ENCODE results near the gene FAM78B.

FAM78B gene

GRCh38 chr1:166080277-166080966 lies 86.4 kb downstream of the FAM78B start:
- H3K27me3 ChIP-seq (ENCODE audit: control insufficient read depth, insufficient read depth, low read length, poor library complexity, severe bottlenecking), result no peaks in the 10 kb centered on the region
- no peak overlapping the region for H3K4me3 ChIP-seq (ENCODE audit: insufficient read depth, low read depth, low read length)
- 93 to 94% methylated on average over 9 of the region's 9 CpGs for WGBS, 2 experiments
- no peaks in the 10 kb centered on the region for H3K4me1 ChIP-seq (ENCODE audit: control insufficient read depth, insufficient read depth, low read length)
- no peak overlapping the region for H3K27ac ChIP-seq (ENCODE audit: insufficient read depth, low read depth, low read length, poor library complexity, severe bottlenecking)
- no peaks in the 10 kb centered on the region for H3K9me3 ChIP-seq (ENCODE audit: control insufficient read depth, low read length)
- H3K36me3 ChIP-seq (ENCODE audit: control insufficient read depth, insufficient read depth, low read length), result no peaks in the 10 kb centered on the region

GRCh38 chr1:166079276-166079675 lies 87.5 kb downstream of the FAM78B start:
- WGBS, 2 experiments, result 95 to 96% methylated on average over 2 of the region's 2 CpGs
- Histone ChIP-seq H3K27me3 (ENCODE audit: control insufficient read depth, insufficient read depth, low read length, poor library complexity, severe bottlenecking) (no peaks in the 10 kb centered on the region), H3K27ac (ENCODE audit: insufficient read depth, low read depth, low read length, poor library complexity, severe bottlenecking) (no peak overlapping the region), H3K9me3 (ENCODE audit: control insufficient read depth, low read length) (no peaks in the 10 kb centered on the region), H3K36me3 (ENCODE audit: control insufficient read depth, insufficient read depth, low read length) (no peaks in the 10 kb centered on the region), H3K4me1 (ENCODE audit: control insufficient read depth, insufficient read depth, low read length) (no peaks in the 10 kb centered on the region), H3K4me3 (ENCODE audit: insufficient read depth, low read depth, low read length) (no peak overlapping the region)

- no peaks in the 10 kb centered on the region for H3K27me3 ChIP-seq (ENCODE audit: control insufficient read depth, insufficient read depth, low read length, poor library complexity, severe bottlenecking)
- 74 to 96% methylated on average over 2 of the region's 3 CpGs for WGBS, 2 experiments
- H3K36me3 ChIP-seq (ENCODE audit: control insufficient read depth, insufficient read depth, low read length), result no peaks in the 10 kb centered on the region
- no peak overlapping the region for H3K27ac ChIP-seq (ENCODE audit: insufficient read depth, low read depth, low read length, poor library complexity, severe bottlenecking)
- H3K4me1 ChIP-seq (ENCODE audit: control insufficient read depth, insufficient read depth, low read length), result no peaks in the 10 kb centered on the region
- H3K4me3 ChIP-seq (ENCODE audit: insufficient read depth, low read depth, low read length), result no peak overlapping the region
- no peaks in the 10 kb centered on the region for H3K9me3 ChIP-seq (ENCODE audit: control insufficient read depth, low read length)
These were observed 93.3 kb downstream of the FAM78B start for GRCh38 chr1:166073489-166073888.

GRCh38 chr1:166069390-166069789 lies 97.4 kb downstream of the FAM78B start:
- WGBS, 2 experiments, result 65 to 68% methylated on average over 2 of the region's 2 CpGs
- Histone ChIP-seq H3K27ac (ENCODE audit: insufficient read depth, low read depth, low read length, poor library complexity, severe bottlenecking) (no peak overlapping the region), H3K4me3 (ENCODE audit: insufficient read depth, low read depth, low read length) (no peak overlapping the region), H3K27me3 (ENCODE audit: control insufficient read depth, insufficient read depth, low read length, poor library complexity, severe bottlenecking) (no peaks in the 10 kb centered on the region), H3K4me1 (ENCODE audit: control insufficient read depth, insufficient read depth, low read length) (peaks cover 12% of the 10 kb centered on the region), H3K36me3 (ENCODE audit: control insufficient read depth, insufficient read depth, low read length) (no peaks in the 10 kb centered on the region), H3K9me3 (ENCODE audit: control insufficient read depth, low read length) (no peaks in the 10 kb centered on the region)

- H3K4me3 ChIP-seq (ENCODE audit: insufficient read depth, low read depth, low read length), result no peak overlapping the region
- H3K9me3 ChIP-seq (ENCODE audit: control insufficient read depth, low read length), result no peaks in the 10 kb centered on the region
- H3K27ac ChIP-seq (ENCODE audit: insufficient read depth, low read depth, low read length, poor library complexity, severe bottlenecking), result no peak overlapping the region
- H3K4me1 ChIP-seq (ENCODE audit: control insufficient read depth, insufficient read depth, low read length), result peaks cover 12% of the 10 kb centered on the region
- no peaks in the 10 kb centered on the region for H3K36me3 ChIP-seq (ENCODE audit: control insufficient read depth, insufficient read depth, low read length)
- no peaks in the 10 kb centered on the region for H3K27me3 ChIP-seq (ENCODE audit: control insufficient read depth, insufficient read depth, low read length, poor library complexity, severe bottlenecking)
These were observed 100.7 kb downstream of the FAM78B start for GRCh38 chr1:166066107-166066506.

GRCh38 chr1:166064951-166065350 lies 101.8 kb downstream of the FAM78B start:
- Histone ChIP-seq H3K4me3 (ENCODE audit: insufficient read depth, low read depth, low read length) (no peak overlapping the region), H3K36me3 (ENCODE audit: control insufficient read depth, insufficient read depth, low read length) (no peaks in the 10 kb centered on the region), H3K9me3 (ENCODE audit: control insufficient read depth, low read length) (no peaks in the 10 kb centered on the region), H3K27ac (ENCODE audit: insufficient read depth, low read depth, low read length, poor library complexity, severe bottlenecking) (no peak overlapping the region), H3K4me1 (ENCODE audit: control insufficient read depth, insufficient read depth, low read length) (peaks cover 12% of the 10 kb centered on the region), H3K27me3 (ENCODE audit: control insufficient read depth, insufficient read depth, low read length, poor library complexity, severe bottlenecking) (no peaks in the 10 kb centered on the region)
- WGBS, 2 experiments, result 91 to 100% methylated on average over 1 of the region's 1 CpG

- Histone ChIP-seq H3K27ac (ENCODE audit: insufficient read depth, low read depth, low read length, poor library complexity, severe bottlenecking) (no peak overlapping the region), H3K27me3 (ENCODE audit: control insufficient read depth, insufficient read depth, low read length, poor library complexity, severe bottlenecking) (no peaks in the 10 kb centered on the region), H3K36me3 (ENCODE audit: control insufficient read depth, insufficient read depth, low read length) (no peaks in the 10 kb centered on the region), H3K4me3 (ENCODE audit: insufficient read depth, low read depth, low read length) (no peak overlapping the region), H3K9me3 (ENCODE audit: control insufficient read depth, low read length) (no peaks in the 10 kb centered on the region), H3K4me1 (ENCODE audit: control insufficient read depth, insufficient read depth, low read length) (peaks cover 12% of the 10 kb centered on the region)
- WGBS, 2 experiments, result 84 to 90% methylated on average over 3 to 4 of the region's 4 CpGs
These were observed 102.4 kb downstream of the FAM78B start for GRCh38 chr1:166064313-166064926.

GRCh38 chr1:166063701-166064100 lies 103.1 kb downstream of the FAM78B start:
- 86 to 96% methylated on average over 1 of the region's 1 CpG for WGBS, 2 experiments
- H3K9me3 ChIP-seq (ENCODE audit: control insufficient read depth, low read length), result no peaks in the 10 kb centered on the region

GRCh38 chr1:166062421-166063070 lies 104.3 kb downstream of the FAM78B start:
- H3K27me3 ChIP-seq (ENCODE audit: control insufficient read depth, insufficient read depth, low read length, poor library complexity, severe bottlenecking), result no peaks in the 10 kb centered on the region
- 90 to 92% methylated on average over 11 to 12 of the region's 12 CpGs for WGBS, 2 experiments
- no peak overlapping the region for H3K4me3 ChIP-seq (ENCODE audit: insufficient read depth, low read depth, low read length)

More at GRCh38 chr1:166063701-166064100, 103.1 kb downstream of the FAM78B start:
- H3K4me3 ChIP-seq (ENCODE audit: insufficient read depth, low read depth, low read length), result no peak overlapping the region
- H3K27ac ChIP-seq (ENCODE audit: insufficient read depth, low read depth, low read length, poor library complexity, severe bottlenecking), result no peak overlapping the region
- H3K4me1 ChIP-seq (ENCODE audit: control insufficient read depth, insufficient read depth, low read length), result peaks cover 12% of the 10 kb centered on the region
- H3K27me3 ChIP-seq (ENCODE audit: control insufficient read depth, insufficient read depth, low read length, poor library complexity, severe bottlenecking), result no peaks in the 10 kb centered on the region
- no peaks in the 10 kb centered on the region for H3K36me3 ChIP-seq (ENCODE audit: control insufficient read depth, insufficient read depth, low read length)

GRCh38 chr1:166057650-166058049 lies 109.2 kb downstream of the FAM78B start:
- no peaks in the 10 kb centered on the region for H3K27me3 ChIP-seq (ENCODE audit: control insufficient read depth, insufficient read depth, low read length, poor library complexity, severe bottlenecking)
- 95 to 96% methylated on average over 5 of the region's 5 CpGs for WGBS, 2 experiments
- H3K27ac ChIP-seq (ENCODE audit: insufficient read depth, low read depth, low read length, poor library complexity, severe bottlenecking), result no peak overlapping the region
- H3K4me3 ChIP-seq (ENCODE audit: insufficient read depth, low read depth, low read length), result no peak overlapping the region
- H3K9me3 ChIP-seq (ENCODE audit: control insufficient read depth, low read length), result no peaks in the 10 kb centered on the region
- H3K4me1 ChIP-seq (ENCODE audit: control insufficient read depth, insufficient read depth, low read length), result no peaks in the 10 kb centered on the region
- no peaks in the 10 kb centered on the region for H3K36me3 ChIP-seq (ENCODE audit: control insufficient read depth, insufficient read depth, low read length)

More at GRCh38 chr1:166062421-166063070, 104.3 kb downstream of the FAM78B start:
- Histone ChIP-seq H3K9me3 (ENCODE audit: control insufficient read depth, low read length) (no peaks in the 10 kb centered on the region), H3K4me1 (ENCODE audit: control insufficient read depth, insufficient read depth, low read length) (peaks cover 12% of the 10 kb centered on the region), H3K36me3 (ENCODE audit: control insufficient read depth, insufficient read depth, low read length) (no peaks in the 10 kb centered on the region), H3K27ac (ENCODE audit: insufficient read depth, low read depth, low read length, poor library complexity, severe bottlenecking) (no peak overlapping the region)
